Right ventricle myocardium inferior (tissue), 1 donor: Measurements from ENCODE around the gene MAPRE2. TPM values are rescaled to one million over a fixed set of nuclear protein-coding genes. Genes with fewer than 3 reads are reported as not detected.
"Not testable (repeated sequence)": the region's sequence is repeated elsewhere in the genome, so short reads cannot be mapped to it uniquely, and the experiment has no call there.

ENCODE experiments used
- ATAC-seq: fragments of 200-7000 bp; cut with Tn5 transposase; one replicate; pipeline ENCODE4 v1.9.1; 2020; ENCODE audit warnings: mild to moderate bottlenecking, moderate library complexity
- DNase-seq: peaks from one replicate; pipeline ENCODE4 v3.0.0; 2021; ENCODE audit errors: missing footprints
- intact Hi-C: fragments of 100-400 bp; cut with DNase I; formaldehyde crosslinking; loops from one replicate; pipeline ENCODE4 v1.11.0; 2022
- total RNA-seq: library from RNA; stranded (reverse); fragmentation: NEBNext Ultra II Directional; extraction: Animal tissue kit (Norgen Biotek cat#: 25700); gene quantifications from one replicate; pipeline ENCODE4 v1.2.1, GENCODE V29; 2021
- donor health status: DM: no; HTN: yes; CAD: no; lungs with severe emphysema.

Gene MAPRE2
- total RNA-seq, 1 donor from 2014 or later: 112 TPM

- intact Hi-C loops: no loop called here
- DNase-seq: no peak
- peak; percentile 57 for ATAC-seq
These were observed 91.0 kb downstream of the MAPRE2 start for GRCh38 chr18:35132021-35132902.

- ATAC-seq (no peak), DNase-seq (no peak)
- intact Hi-C loops: no loop called here
These were observed 93.0 kb downstream of the MAPRE2 start for GRCh38 chr18:35134190-35134730.

- intact Hi-C loops: no loop called here
- ATAC-seq (no peak), DNase-seq (no peak)
These were observed 93.7 kb downstream of the MAPRE2 start for GRCh38 chr18:35134791-35135531.

- intact Hi-C loops: no loop called here
- ATAC-seq (peak; percentile 63), DNase-seq (no peak)
These were observed 95.0 kb downstream of the MAPRE2 start for GRCh38 chr18:35136248-35136647.

- DNase-seq (no peak), ATAC-seq (no peak)
- intact Hi-C loops: no loop called here
These were observed 95.7 kb downstream of the MAPRE2 start for GRCh38 chr18:35136885-35137284.

GRCh38 chr18:35137632-35138031 lies 96.4 kb downstream of the MAPRE2 start:
- ATAC-seq: no peak
- no peak for DNase-seq
- intact Hi-C loops: loop anchor here (2.0 kb wide), 1 partner anchor 97 kb away; the partner anchor contains the start of gene MAPRE2

GRCh38 chr18:35138773-35139172 lies 97.6 kb downstream of the MAPRE2 start:
- intact Hi-C loops: loop anchor here (2.0 kb wide), 1 partner anchor 98 kb away; the partner anchor contains the start of gene MAPRE2
- ATAC-seq: no peak
- no peak for DNase-seq

- DNase-seq: no peak
- no peak for ATAC-seq
- intact Hi-C loops: loop anchor here (2.0 kb wide), 1 partner anchor 99 kb away; the partner anchor contains the start of gene MAPRE2
These were observed 98.3 kb downstream of the MAPRE2 start for GRCh38 chr18:35139517-35139916.

- intact Hi-C loops: loop anchor here (5.0 to 10.0 kb wide), 2 partner anchors 114 to 256 kb away; no protein-coding TSS in a partner anchor
- ATAC-seq (no peak), DNase-seq (no peak)
These were observed 99.9 kb downstream of the MAPRE2 start for GRCh38 chr18:35141077-35141476.

GRCh38 chr18:35141567-35142274 lies 100.5 kb downstream of the MAPRE2 start:
- ATAC-seq: no peak
- DNase-seq: no peak
- intact Hi-C loops: loop anchor here (5.0 to 10.0 kb wide), 2 partner anchors 114 to 257 kb away; no protein-coding TSS in a partner anchor

GRCh38 chr18:35142275-35142615 lies 101.0 kb downstream of the MAPRE2 start:
- DNase-seq (no peak), ATAC-seq (no peak)
- intact Hi-C loops: loop anchor here (5.0 to 10.0 kb wide), 2 partner anchors 115 to 257 kb away; no protein-coding TSS in a partner anchor

GRCh38 chr18:35143622-35144596 lies 102.7 kb downstream of the MAPRE2 start:
- peak; percentile 95 for ATAC-seq
- intact Hi-C loops: loop anchor here (1.0 to 10.0 kb wide), 3 partner anchors 117 to 259 kb away; no protein-coding TSS in a partner anchor
- no peak for DNase-seq

- no peak for DNase-seq
- intact Hi-C loops: loop anchor here (1.0 to 10.0 kb wide), 3 partner anchors 117 to 260 kb away; no protein-coding TSS in a partner anchor
- ATAC-seq: no peak
These were observed 103.5 kb downstream of the MAPRE2 start for GRCh38 chr18:35144698-35145097.

- intact Hi-C loops: not testable (repeated sequence)
These were observed 109.0 kb downstream of the MAPRE2 start for GRCh38 chr18:35150195-35150594.

GRCh38 chr18:35153609-35154272 lies 112.5 kb downstream of the MAPRE2 start:
- ATAC-seq (peak; percentile 31), DNase-seq (no peak)
- intact Hi-C loops: no loop called here

More at GRCh38 chr18:35150195-35150594, 109.0 kb downstream of the MAPRE2 start:
- ATAC-seq, DNase-seq: not testable (repeated sequence)

- intact Hi-C loops: no loop called here
- no peak for DNase-seq
- peak; percentile 65 for ATAC-seq
These were observed 114.3 kb downstream of the MAPRE2 start for GRCh38 chr18:35155398-35156117.
